KMS-11 (cell line): Measurements from ENCODE around the gene HSP90AB1.

Source experiments
- H2AFZ ChIP-seq: fragments of 200-600 bp; sonication (generic); 2 replicates; pipeline ENCODE4 v1.6.1; 2016; ENCODE audit warnings: antibody characterized with exemption, mixed run types, low read depth
- H3K27ac ChIP-seq: fragments of 200-600 bp; sonication (generic); 2 replicates; pipeline ENCODE4 v1.6.1; 2016; ENCODE audit warnings: mild to moderate bottlenecking, mixed run types
- H3K27me3 ChIP-seq: fragments of 200-600 bp; sonication (generic); 2 replicates; pipeline ENCODE4 v1.6.1; 2017; ENCODE audit warnings: mild to moderate bottlenecking, low read depth, mixed run types, moderate library complexity; ENCODE audit not compliant: insufficient read depth
- H3K36me3 ChIP-seq: fragments of 200-600 bp; sonication (generic); 2 replicates; pipeline ENCODE4 v1.6.1; 2017; ENCODE audit warnings: mild to moderate bottlenecking, mixed run types; ENCODE audit not compliant: insufficient read depth
- H3K4me1 ChIP-seq: fragments of 200-600 bp; sonication (generic); 2 replicates; pipeline ENCODE4 v1.6.1; 2016; ENCODE audit warnings: mild to moderate bottlenecking, low read depth, mixed run types; ENCODE audit not compliant: poor library complexity, severe bottlenecking
- H3K4me2 ChIP-seq: fragments of 200-600 bp; sonication (generic); 2 replicates; pipeline ENCODE4 v1.7.0; 2016; ENCODE audit warnings: mild to moderate bottlenecking, mixed run types
- H3K4me3 ChIP-seq: fragments of 200-600 bp; sonication (generic); IDR thresholded peaks from 2 replicates; pipeline ENCODE4 v1.6.1; 2017; ENCODE audit warnings: low read depth, low read length, mixed read lengths; ENCODE audit not compliant: insufficient read depth
- H3K79me2 ChIP-seq: fragments of 200-600 bp; sonication (generic); 2 replicates; pipeline ENCODE4 v1.6.1; 2016; ENCODE audit warnings: low read depth, mixed run types; ENCODE audit not compliant: insufficient read depth
- H3K9ac ChIP-seq: fragments of 200-600 bp; sonication (generic); 2 replicates; pipeline ENCODE4 v1.6.1; 2016; ENCODE audit warnings: mild to moderate bottlenecking, mixed run types
- H4K20me1 ChIP-seq: fragments of 200-600 bp; sonication (generic); 2 replicates; pipeline ENCODE4 v1.6.1; 2016; ENCODE audit warnings: mild to moderate bottlenecking, mixed run types; ENCODE audit not compliant: insufficient read depth
- TF ChIP-seq, protein P1 (sequence below): fragments of 200-600 bp; sonication (generic); conservative IDR thresholded peaks from 2 replicates; pipeline ENCODE4 v1.6.1; 2017; ENCODE audit warnings: low read depth, mild to moderate bottlenecking, antibody characterized with exemption, low read length, moderate library complexity, mixed read lengths

Gene HSP90AB1

DNA sequence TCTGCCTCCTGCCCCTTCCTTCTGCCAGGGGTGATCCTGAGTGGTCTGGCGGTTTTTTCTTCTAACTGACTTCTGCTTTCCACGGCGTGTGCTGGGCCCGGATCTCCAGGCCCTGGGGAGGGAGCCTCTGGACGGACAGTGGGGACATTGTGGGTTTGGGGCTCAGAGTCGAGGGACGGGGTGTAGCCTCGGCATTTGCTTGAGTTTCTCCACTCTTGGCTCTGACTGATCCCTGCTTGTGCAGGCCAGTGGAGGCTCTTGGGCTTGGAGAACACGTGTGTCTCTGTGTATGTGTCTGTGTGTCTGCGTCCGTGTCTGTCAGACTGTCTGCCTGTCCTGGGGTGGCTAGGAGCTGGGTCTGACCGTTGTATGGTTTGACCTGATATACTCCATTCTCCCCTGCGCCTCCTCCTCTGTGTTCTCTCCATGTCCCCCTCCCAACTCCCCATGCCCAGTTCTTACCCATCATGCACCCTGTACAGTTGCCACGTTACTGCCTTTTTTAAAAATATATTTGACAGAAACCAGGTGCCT, 13.3 kb upstream of the HSP90AB1 start:
- H3K27ac ChIP-seq: no peak overlapping the region; the same call in 1 of the 2 replicates

DNA sequence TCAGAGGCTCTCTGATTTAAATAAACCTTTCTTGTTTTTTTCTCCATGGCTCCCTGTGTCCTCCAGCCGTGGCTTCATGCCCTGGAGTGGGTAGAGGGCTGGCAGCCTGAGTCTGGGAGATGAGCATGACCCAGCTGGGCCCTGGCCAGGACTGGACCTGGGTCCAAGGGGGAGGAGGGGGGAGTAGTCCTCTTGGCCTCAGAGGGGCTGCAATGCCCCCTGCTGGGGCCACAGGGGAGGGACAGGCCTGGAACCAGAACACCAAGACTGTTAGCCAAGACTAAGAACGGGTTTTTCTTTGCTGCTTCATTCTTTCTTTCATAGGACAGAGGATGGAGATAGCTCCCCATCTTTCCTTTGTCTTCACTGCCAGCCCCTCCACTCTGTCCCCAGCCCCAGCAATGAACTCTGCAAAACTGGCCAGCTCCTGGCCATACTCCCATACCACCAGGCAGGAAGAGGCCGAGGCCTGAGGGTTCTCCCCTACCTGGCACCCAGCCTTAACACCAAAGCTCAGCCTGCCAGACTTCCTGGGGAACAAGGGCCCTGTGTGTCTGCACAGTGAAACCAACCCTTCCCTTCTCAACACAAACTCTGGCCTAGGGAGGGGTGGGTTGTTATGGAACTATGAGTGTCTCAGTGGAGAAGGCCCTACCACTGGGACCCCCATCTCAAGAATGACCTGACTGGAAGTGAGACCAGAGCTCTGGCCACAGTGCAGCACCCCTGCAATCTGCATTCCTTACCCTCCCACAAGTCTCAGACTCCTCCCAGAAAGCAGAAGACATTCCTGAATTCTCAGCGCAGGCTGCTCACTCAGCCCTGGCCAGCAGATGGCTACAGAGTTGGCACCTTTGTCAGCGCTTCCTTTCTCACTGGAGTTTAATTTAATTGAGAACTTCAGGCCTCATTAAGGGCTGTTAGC, 12.5 kb upstream of the HSP90AB1 start:
- no peaks in the 10 kb centered on the region for H3K27me3 ChIP-seq
- H3K79me2 ChIP-seq: no peaks in the 10 kb centered on the region
- no peak overlapping the region for H3K4me2 ChIP-seq
- no peak overlapping the region for H3K4me3 ChIP-seq
- H3K36me3 ChIP-seq: no peaks in the 10 kb centered on the region
- peaks cover 14% of the 10 kb centered on the region for H3K4me1 ChIP-seq
- H2AFZ ChIP-seq: no peak overlapping the region
- H3K27ac ChIP-seq: no peak overlapping the region; the same call in 1 of the 2 replicates
- TF ChIP-seq, protein P1, sequence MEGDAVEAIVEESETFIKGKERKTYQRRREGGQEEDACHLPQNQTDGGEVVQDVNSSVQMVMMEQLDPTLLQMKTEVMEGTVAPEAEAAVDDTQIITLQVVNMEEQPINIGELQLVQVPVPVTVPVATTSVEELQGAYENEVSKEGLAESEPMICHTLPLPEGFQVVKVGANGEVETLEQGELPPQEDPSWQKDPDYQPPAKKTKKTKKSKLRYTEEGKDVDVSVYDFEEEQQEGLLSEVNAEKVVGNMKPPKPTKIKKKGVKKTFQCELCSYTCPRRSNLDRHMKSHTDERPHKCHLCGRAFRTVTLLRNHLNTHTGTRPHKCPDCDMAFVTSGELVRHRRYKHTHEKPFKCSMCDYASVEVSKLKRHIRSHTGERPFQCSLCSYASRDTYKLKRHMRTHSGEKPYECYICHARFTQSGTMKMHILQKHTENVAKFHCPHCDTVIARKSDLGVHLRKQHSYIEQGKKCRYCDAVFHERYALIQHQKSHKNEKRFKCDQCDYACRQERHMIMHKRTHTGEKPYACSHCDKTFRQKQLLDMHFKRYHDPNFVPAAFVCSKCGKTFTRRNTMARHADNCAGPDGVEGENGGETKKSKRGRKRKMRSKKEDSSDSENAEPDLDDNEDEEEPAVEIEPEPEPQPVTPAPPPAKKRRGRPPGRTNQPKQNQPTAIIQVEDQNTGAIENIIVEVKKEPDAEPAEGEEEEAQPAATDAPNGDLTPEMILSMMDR: peak; percentile 84
- H4K20me1 ChIP-seq: no peaks in the 10 kb centered on the region
- H3K9ac ChIP-seq: no peak overlapping the region

More for the DNA sequence above, 13.3 kb upstream of the HSP90AB1 start:
- Histone ChIP-seq H3K27me3 (no peaks in the 10 kb centered on the region), H3K36me3 (no peaks in the 10 kb centered on the region), H3K4me1 (peaks cover 13% of the 10 kb centered on the region), H3K4me3 (no peak overlapping the region), H3K4me2 (no peak overlapping the region), H3K9ac (no peak overlapping the region), H3K79me2 (no peaks in the 10 kb centered on the region), H4K20me1 (no peaks in the 10 kb centered on the region), H2AFZ (no peak overlapping the region)
- TF ChIP-seq, protein P1: no peak

DNA sequence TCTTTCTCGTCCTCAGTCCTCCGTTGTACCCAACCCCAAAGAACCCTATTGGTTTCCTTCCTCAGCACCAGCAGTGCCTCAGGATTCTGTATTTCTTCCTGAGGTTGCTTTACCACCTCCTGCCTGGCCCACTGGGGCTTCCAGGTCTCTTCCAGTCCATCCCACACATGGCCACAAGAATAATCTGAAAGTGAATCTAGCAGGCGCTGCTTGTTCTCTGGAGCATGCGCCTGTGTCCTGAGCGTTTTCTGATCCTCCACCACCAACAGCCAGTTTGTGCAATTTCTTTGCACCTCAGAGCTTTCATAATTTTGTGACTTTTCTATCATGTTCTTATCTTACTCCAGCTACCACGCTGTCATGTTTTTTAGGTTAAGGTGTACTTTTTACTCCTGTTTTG, 11.6 kb upstream of the HSP90AB1 start:
- H4K20me1 ChIP-seq: no peaks in the 10 kb centered on the region
- H2AFZ ChIP-seq: no peak overlapping the region
- H3K4me1 ChIP-seq: peaks cover 14% of the 10 kb centered on the region
- TF ChIP-seq, protein P1: no peak
- no peak overlapping the region for H3K9ac ChIP-seq
- H3K27me3 ChIP-seq: no peaks in the 10 kb centered on the region
- no peak overlapping the region for H3K27ac ChIP-seq
- no peak overlapping the region for H3K4me2 ChIP-seq
- no peaks in the 10 kb centered on the region for H3K36me3 ChIP-seq
- H3K4me3 ChIP-seq: no peak overlapping the region
- H3K79me2 ChIP-seq: no peaks in the 10 kb centered on the region

DNA sequence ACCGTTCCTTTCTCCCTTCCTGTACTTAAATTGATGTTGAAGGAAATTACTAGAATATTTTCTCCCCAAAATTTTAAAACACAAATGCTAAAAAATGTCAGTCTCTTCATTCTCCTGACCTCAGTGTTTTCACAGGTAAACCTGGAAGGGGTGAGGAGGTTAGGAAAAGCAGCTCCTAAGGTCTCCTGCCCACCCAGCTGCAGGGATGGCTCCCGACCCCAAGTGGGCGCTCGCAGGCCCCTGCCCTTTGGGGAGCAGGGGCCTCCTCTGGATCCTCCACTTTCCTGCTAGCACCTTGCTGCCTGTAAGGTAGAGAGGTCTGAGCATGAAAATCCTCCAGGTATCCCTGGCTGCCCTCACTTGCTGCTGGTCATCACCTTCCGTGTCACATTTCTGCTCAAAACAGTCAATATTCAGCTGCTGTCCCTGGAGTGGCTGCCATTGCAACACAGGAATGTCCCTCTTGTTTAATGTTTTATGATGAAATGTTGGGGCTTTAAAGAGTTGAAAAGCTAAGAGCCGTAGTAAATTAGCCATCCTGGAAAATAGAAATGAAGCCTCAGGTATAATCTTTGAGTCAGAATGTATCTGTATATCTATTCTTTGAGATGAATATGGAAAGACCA, 10.9 kb upstream of the HSP90AB1 start:
- H3K4me3 ChIP-seq: no peak overlapping the region
- H3K79me2 ChIP-seq: no peaks in the 10 kb centered on the region
- no peaks in the 10 kb centered on the region for H3K36me3 ChIP-seq
- TF ChIP-seq, protein P1: no peak
- no peaks in the 10 kb centered on the region for H4K20me1 ChIP-seq
- H3K4me1 ChIP-seq: peaks cover 14% of the 10 kb centered on the region
- no peak overlapping the region for H2AFZ ChIP-seq
- H3K27me3 ChIP-seq: no peaks in the 10 kb centered on the region
- H3K9ac ChIP-seq: no peak overlapping the region
- no peak overlapping the region for H3K27ac ChIP-seq
- no peak overlapping the region for H3K4me2 ChIP-seq
